CD4-positive, alpha-beta T cell treated with Interleukin-1 beta for 1 hour (primary cell): ENCODE data around the gene NAA38.
A peak's percentile ranks its signal among the peaks of the same experiment; 100 is the strongest.

Source experiments
- DNase-seq, 2 donors: peaks; one replicate each; pipeline ENCODE4 v3.0.0-alpha.2; 2020 to 2022

The NAA38 gene

GRCh38 chr17:7852262-7852670, 5.1 kb downstream of the NAA38 start:
- no peak for DNase-seq

GRCh38 chr17:7851438-7852261, 5.7 kb downstream of the NAA38 start:
- peak; percentile 94 to 95 for DNase-seq

GRCh38 chr17:7850701-7851437, 6.5 kb downstream of the NAA38 start:
- peak in 1 of 2 donors; percentile 16 for DNase-seq

GRCh38 chr17:7849751-7850504, 7.4 kb downstream of the NAA38 start:
- DNase-seq = no peak

- peak in 1 of 2 donors; percentile 21 for DNase-seq
Measured at GRCh38 chr17:7849130-7849750, 8.1 kb downstream of the NAA38 start.

- no peak for DNase-seq
Measured at GRCh38 chr17:7848739-7849129, 8.6 kb downstream of the NAA38 start.

GRCh38 chr17:7848131-7848579, 9.2 kb downstream of the NAA38 start:
- no peak for DNase-seq

GRCh38 chr17:7846765-7847661, 10.3 kb downstream of the NAA38 start:
- no peak for DNase-seq

GRCh38 chr17:7846063-7846735, 11.2 kb downstream of the NAA38 start:
- no peak for DNase-seq

GRCh38 chr17:7845359-7846062, 11.8 kb downstream of the NAA38 start:
- no peak for DNase-seq

GRCh38 chr17:7844292-7845154, 12.8 kb downstream of the NAA38 start:
- DNase-seq = peak; percentile 91 to 93

GRCh38 chr17:7843536-7844291, 13.6 kb downstream of the NAA38 start:
- peak; percentile 95 to 97 for DNase-seq

- no peak for DNase-seq
Measured at GRCh38 chr17:7843257-7843535, 14.2 kb downstream of the NAA38 start.

GRCh38 chr17:7842380-7843256, 14.7 kb downstream of the NAA38 start:
- DNase-seq = peak; percentile 98 to 99

GRCh38 chr17:7841915-7842379, 15.4 kb downstream of the NAA38 start:
- DNase-seq = peak in 1 of 2 donors; percentile 86

- peak; percentile 93 to 96 for DNase-seq
Measured at GRCh38 chr17:7841396-7841914, 15.9 kb downstream of the NAA38 start.

GRCh38 chr17:7840875-7841274, 16.5 kb downstream of the NAA38 start:
- DNase-seq = no peak
